A549 (cell line): ENCODE measurements around the gene SYT1. TPM values are rescaled to one million over a fixed set of nuclear protein-coding genes. Genes with fewer than 3 reads are reported as not detected.

Source experiments
- ATAC-seq, 2 experiments: fragments of 200-7000 bp in 1 of 2; fragments of >200 bp in 1 of 2; cut with Nextera tagmentation in 1 of 2; cut with Tn5 transposase in 1 of 2; 3 replicates each; pipeline versions ENCODE4 v1.8.0 to v1.9.1; 2018 to 2020; ENCODE audit warnings: mild to moderate bottlenecking in 1 of 2, moderate library complexity in 1 of 2
- CTCF ChIA-PET: fragments of 300-600 bp; sonication (Branson Sonifier 250); formaldehyde crosslinking; extraction: SDS; loops from one replicate; lab custom pipeline; 2021; ENCODE audit warnings: antibody characterized with exemption, inconsistent platforms; lab: Yijun Ruan, JAX
- POLR2A ChIA-PET: fragments of 350-600 bp; formaldehyde crosslinking; extraction: SDS; loops from one replicate; lab custom pipeline; 2021; ENCODE audit warnings: antibody characterized with exemption, inconsistent platforms; lab: Yijun Ruan, JAX
- DNase-seq, 2 experiments: peaks; one replicate each; pipeline versions ENCODE4 v3.0.0 to v3.0.0-alpha.2; 2011 to 2016; ENCODE audit warnings: low read depth in 1 of 2, low spot score in 1 of 2
- FAIRE-seq: peaks from 2 replicates; lab custom pipeline; 2011; peaks lifted over from hg19 to GRCh38; lab: Jason Lieb, UNC
- H3K27ac ChIP-seq, 2 experiments: fragments of >200 bp; sonication (Bioruptor Twin); formaldehyde crosslinking; 3 replicates each; pipeline ENCODE4 v1.5.1; 2016 to 2017
- H3K4me1 ChIP-seq: fragments of >200 bp; sonication (Bioruptor Twin); formaldehyde crosslinking; 3 replicates; pipeline ENCODE4 v1.6.1; 2016
- H3K4me2 ChIP-seq: fragments of >200 bp; sonication (Bioruptor Twin); formaldehyde crosslinking; 3 replicates; pipeline ENCODE4 v1.6.1; 2016
- H3K4me3 ChIP-seq: fragments of >200 bp; sonication (Bioruptor Twin); formaldehyde crosslinking; 3 replicates; pipeline ENCODE4 v1.5.1; 2016
- H3K9me3 ChIP-seq: fragments of >200 bp; sonication (Bioruptor Twin); formaldehyde crosslinking; 3 replicates; pipeline ENCODE4 v1.6.1; 2016
- BHLHE40 ChIP-seq: IDR thresholded peaks from 2 replicates; pipeline ENCODE4 v1.6.1; 2012; ENCODE audit warnings: low read depth, low read length, inconsistent platforms
- CBX8 ChIP-seq: fragments of 200-600 bp; sonication (generic); IDR thresholded peaks from 2 replicates; pipeline ENCODE4 v1.6.1; 2016
- CHD4 ChIP-seq: fragments of 200-600 bp; sonication (generic); IDR thresholded peaks from 2 replicates; pipeline ENCODE4 v1.6.1; 2016; ENCODE audit warnings: antibody characterized with exemption, mild to moderate bottlenecking, borderline replicate concordance
- EHF ChIP-seq: fragments of 250-450 bp; sonication (Bioruptor Pico); IDR thresholded peaks from 2 replicates; pipeline ENCODE4 v1.5.0; 2020; ENCODE audit warnings: mild to moderate bottlenecking
- EHMT2 ChIP-seq: fragments of 200-600 bp; sonication (generic); IDR thresholded peaks from 2 replicates; pipeline ENCODE4 v1.6.1; 2016; ENCODE audit warnings: antibody characterized with exemption, low read depth, mild to moderate bottlenecking, moderate library complexity
- FOSL2 ChIP-seq, 2 experiments: fragments of 450-650 bp in 1 of 2; fragments of >200 bp in 1 of 2; sonication (Bioruptor Twin) in 1 of 2; formaldehyde crosslinking; IDR thresholded peaks; 2 replicates each; pipeline versions ENCODE4 v1.5.0 to v1.6.1; 2016 to 2020; ENCODE audit warnings: mild to moderate bottlenecking in 1 of 2, moderate library complexity in 1 of 2
- HEYL ChIP-seq: fragments of 250-450 bp; sonication (Bioruptor Pico); IDR thresholded peaks from 2 replicates; pipeline ENCODE4 v1.8.0; 2021; ENCODE audit warnings: mild to moderate bottlenecking, moderate library complexity
- HOXB13 ChIP-seq: fragments of 250-450 bp; sonication (Bioruptor Pico); IDR thresholded peaks from 2 replicates; pipeline ENCODE4 v1.5.0; 2020; ENCODE audit warnings: low read depth, mild to moderate bottlenecking, moderate library complexity
- POLR2AphosphoS2 ChIP-seq: conservative IDR thresholded peaks from 2 replicates; pipeline ENCODE4 v1.6.1; 2012; ENCODE audit warnings: low read length, improper control_type of control experiment, inconsistent platforms
- RFX5 ChIP-seq: fragments of 450-650 bp; IDR thresholded peaks from 2 replicates; pipeline ENCODE4 v1.7.1; 2014; ENCODE audit warnings: antibody characterized with exemption, mild to moderate bottlenecking, moderate library complexity
- RNF2 ChIP-seq: fragments of 200-600 bp; sonication (generic); IDR thresholded peaks from 2 replicates; pipeline ENCODE4 v1.6.1; 2016; ENCODE audit warnings: low read depth, mild to moderate bottlenecking, antibody characterized with exemption, moderate library complexity, borderline replicate concordance
- SMC3 ChIP-seq: fragments of >200 bp; sonication (Bioruptor Twin); formaldehyde crosslinking; IDR thresholded peaks from 3 replicates; pipeline ENCODE4 v1.6.1; 2018; ENCODE audit warnings: inconsistent platforms
- ZFP36 ChIP-seq: fragments of 450-650 bp; IDR thresholded peaks from 2 replicates; pipeline ENCODE4 v1.6.1; 2014; ENCODE audit warnings: borderline replicate concordance; ENCODE audit not compliant: partially characterized antibody
- ZNF302 ChIP-seq: fragments of 250-450 bp; sonication (Bioruptor Pico); IDR thresholded peaks from 2 replicates; pipeline ENCODE4 v1.9.0; 2021; ENCODE audit warnings: inconsistent platforms, mild to moderate bottlenecking, moderate library complexity
- WGBS: methylation state at CpG from one replicate; pipeline ENCODE4 v1.1.6; 2017; ENCODE audit errors: missing lambda C conversion rate; 5-methylcytosine and 5-hydroxymethylcytosine counted together
- polyA plus RNA-seq, 4 experiments: library from polyadenylated mRNA; depleted of rRNA in 3 of 4; stranded (reverse); fragments of >200 nt; fragmentation: RNase III in 1 of 4; extraction: RNeasy Plus Mini Kit Qiagen cat#74134 plus additional on column Dnase treatment in 1 of 4; gene quantifications; 2 replicates in 3 of 4; 3 replicates in 1 of 4; pipeline ENCODE4 v1.2.3, GENCODE V29; 2011 to 2017
- TF ChIP-seq, protein P1 (sequence below): fragments of >200 bp; sonication (Bioruptor Twin); formaldehyde crosslinking; IDR thresholded peaks from 2 replicates; pipeline ENCODE4 v1.6.1; 2016
- TF ChIP-seq, protein P2 (sequence below): fragments of 450-650 bp; IDR thresholded peaks from 2 replicates; pipeline ENCODE4 v1.6.1; 2014; ENCODE audit warnings: antibody characterized with exemption
- TF ChIP-seq, protein P3 (sequence below): fragments of >200 bp; sonication (Bioruptor Twin); formaldehyde crosslinking; IDR thresholded peaks from 3 replicates; pipeline ENCODE4 v1.6.1; 2016

The SYT1 gene
- polyA plus RNA-seq, 2 of the 4 experiments (the other 2 are of a cell fraction) = 11.7 to 39.6 TPM

- ATAC-seq (no peak), DNase-seq (no peak), FAIRE-seq (no peak)
- H3K27ac ChIP-seq = peak overlapping the region in 1 of 2 experiments; percentile 36; a peak in 3 of 6 replicates
- H3K4me2 ChIP-seq = peak overlapping the region; percentile 48
- ChIA-PET POLR2A (no interaction called here), CTCF (no interaction called here)
- TF ChIP-seq EHF (CRISPR knock-in tag) = no peak
- TF ChIP-seq, protein P1, sequence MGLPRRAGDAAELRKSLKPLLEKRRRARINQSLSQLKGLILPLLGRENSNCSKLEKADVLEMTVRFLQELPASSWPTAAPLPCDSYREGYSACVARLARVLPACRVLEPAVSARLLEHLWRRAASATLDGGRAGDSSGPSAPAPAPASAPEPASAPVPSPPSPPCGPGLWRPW = no peak
- TF ChIP-seq CBX8 = no peak
- no peak for TF ChIP-seq ZNF302 (CRISPR knock-in tag)
- no peak for TF ChIP-seq EHMT2
- no peak for TF ChIP-seq HEYL (CRISPR knock-in tag)
- no peak for TF ChIP-seq POLR2AphosphoS2
- no peak for TF ChIP-seq HOXB13
- H3K9me3 ChIP-seq = no peaks in the 10 kb centered on the region
- WGBS = 66% methylated on average over 3 of the region's 3 CpGs
- H3K4me1 ChIP-seq = peaks cover 32% of the 10 kb centered on the region
- H3K4me3 ChIP-seq = no peak overlapping the region
Observed at GRCh38 chr12:79453820-79454219, 589.2 kb downstream of the SYT1 start.

- Histone ChIP-seq H3K4me2 (peak overlapping the region; percentile 48), H3K4me1 (peaks cover 32% of the 10 kb centered on the region), H3K9me3 (no peaks in the 10 kb centered on the region), H3K27ac (peak overlapping the region in 1 of 2 experiments; percentile 36; a peak in 3 of 6 replicates), H3K4me3 (no peak overlapping the region)
- TF ChIP-seq BHLHE40 = no peak
- no peak for TF ChIP-seq FOSL2 (IDR thresholded peaks at IDR 0.05)
- TF ChIP-seq FOSL2 (CRISPR knock-in tag; IDR thresholded peaks at IDR 0.05) = peak; percentile 40; the same call in 1 of the 2 replicates
- ChIA-PET POLR2A (no interaction called here), CTCF (no interaction called here)
- 51% methylated on average over 3 of the region's 3 CpGs for WGBS
- DNase-seq (no peak), ATAC-seq (no peak; a peak in 1 of 6 replicates), FAIRE-seq (no peak)
Observed at GRCh38 chr12:79454338-79454843, 589.8 kb downstream of the SYT1 start.

- H3K4me1 ChIP-seq = peaks cover 32% of the 10 kb centered on the region
- POLR2A ChIA-PET = no interaction called here
- TF ChIP-seq EHMT2 = no peak
- TF ChIP-seq BHLHE40 = no peak
- TF ChIP-seq, protein P1 = no peak
- TF ChIP-seq, protein P2, sequence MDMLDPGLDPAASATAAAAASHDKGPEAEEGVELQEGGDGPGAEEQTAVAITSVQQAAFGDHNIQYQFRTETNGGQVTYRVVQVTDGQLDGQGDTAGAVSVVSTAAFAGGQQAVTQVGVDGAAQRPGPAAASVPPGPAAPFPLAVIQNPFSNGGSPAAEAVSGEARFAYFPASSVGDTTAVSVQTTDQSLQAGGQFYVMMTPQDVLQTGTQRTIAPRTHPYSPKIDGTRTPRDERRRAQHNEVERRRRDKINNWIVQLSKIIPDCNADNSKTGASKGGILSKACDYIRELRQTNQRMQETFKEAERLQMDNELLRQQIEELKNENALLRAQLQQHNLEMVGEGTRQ = no peak
- TF ChIP-seq CHD4 = no peak
- no peak for TF ChIP-seq CBX8
- TF ChIP-seq HOXB13 = no peak
- TF ChIP-seq RNF2 = no peak
- TF ChIP-seq, protein P3, sequence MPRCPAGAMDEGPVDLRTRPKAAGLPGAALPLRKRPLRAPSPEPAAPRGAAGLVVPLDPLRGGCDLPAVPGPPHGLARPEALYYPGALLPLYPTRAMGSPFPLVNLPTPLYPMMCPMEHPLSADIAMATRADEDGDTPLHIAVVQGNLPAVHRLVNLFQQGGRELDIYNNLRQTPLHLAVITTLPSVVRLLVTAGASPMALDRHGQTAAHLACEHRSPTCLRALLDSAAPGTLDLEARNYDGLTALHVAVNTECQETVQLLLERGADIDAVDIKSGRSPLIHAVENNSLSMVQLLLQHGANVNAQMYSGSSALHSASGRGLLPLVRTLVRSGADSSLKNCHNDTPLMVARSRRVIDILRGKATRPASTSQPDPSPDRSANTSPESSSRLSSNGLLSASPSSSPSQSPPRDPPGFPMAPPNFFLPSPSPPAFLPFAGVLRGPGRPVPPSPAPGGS = no peak
- TF ChIP-seq SMC3 = no peak
- no peak for TF ChIP-seq RFX5
- no peak for TF ChIP-seq ZFP36
- TF ChIP-seq, all 56 proteins: peak for 0
- ATAC-seq (no peak), DNase-seq (no peak), FAIRE-seq (no peak)
- Histone ChIP-seq H3K4me2 (no peak overlapping the region), H3K27ac (peak overlapping the region in 1 of 2 experiments; percentile 36; a peak in 2 of 6 replicates), H3K9me3 (no peaks in the 10 kb centered on the region), H3K4me3 (no peak overlapping the region)
- 94% methylated on average over 2 of the region's 2 CpGs for WGBS
- CTCF ChIA-PET = interaction anchor here (0.9 kb wide), 1 partner anchor 35 kb away, joined by 3 read pairs; no protein-coding TSS in a partner anchor
Observed at GRCh38 chr12:79455286-79455685, 590.7 kb downstream of the SYT1 start.
